Hepatocyte (in vitro differentiated cells): ENCODE measurements around the gene IGFLR1.

ENCODE experiments used
- CTCF ChIP-seq: fragments of 200-600 bp; sonication (generic); IDR thresholded peaks from 2 replicates; pipeline ENCODE4 v1.5.1; 2016; ENCODE audit warnings: antibody characterized with exemption, mild to moderate bottlenecking; ENCODE audit not compliant: poor library complexity
- EZH2phosphoT487 ChIP-seq: fragments of 200-600 bp; sonication (generic); IDR thresholded peaks from one replicate; pipeline ENCODE4 v1.6.1; 2018; ENCODE audit warnings: antibody characterized with exemption, mild to moderate bottlenecking, low read depth, moderate library complexity; ENCODE audit not compliant: unreplicated experiment, severe bottlenecking

- TF ChIP-seq CTCF (no peak), EZH2phosphoT487 (no peak)
Observed at GRCh38 chr19:35689836-35690235, 52.4 kb downstream of the IGFLR1 start.
